Endothelial cell of umbilical vein (primary cell): ENCODE results near the gene S1PR4. TPM values are rescaled to one million over a fixed set of nuclear protein-coding genes. Genes with fewer than 3 reads are reported as not detected.

ENCODE experiments used
- BruUV-seq: library from RNA; stranded (reverse); fragments of 400-500 nt; replicated peaks from 2 replicates; lab custom pipeline; 2021; lab: Mats Ljungman, UMichigan
- CTCF ChIA-PET: fragments of 300-600, 350-600 bp; sonication (Branson Sonifier 250); formaldehyde crosslinking; loops from one replicate; lab custom pipeline; 2021; ENCODE audit warnings: antibody characterized with exemption, inconsistent platforms; lab: Charles Lee
- POLR2A ChIA-PET: fragments of 300-600, 350-600 bp; sonication (Branson Sonifier 250); formaldehyde crosslinking; loops from one replicate; lab custom pipeline; 2021; ENCODE audit warnings: antibody characterized with exemption, inconsistent platforms; lab: Charles Lee
- DNase-seq: peaks from one replicate; pipeline ENCODE4 v3.0.0-alpha.2; 2011; ENCODE audit warnings: low read depth, low spot score
- FAIRE-seq: peaks from 2 replicates; lab custom pipeline; 2011; peaks lifted over from hg19 to GRCh38; lab: Jason Lieb, UNC
- H2AFZ ChIP-seq: 2 replicates; pipeline ENCODE4 v1.6.0; 2012; ENCODE audit warnings: low read depth, low read length, control low read depth, inconsistent platforms
- H3K27ac ChIP-seq: 2 replicates; pipeline ENCODE4 v1.5.1; 2011; ENCODE audit warnings: low read depth, mild to moderate bottlenecking, control low read depth, low read length, moderate library complexity; ENCODE audit not compliant: insufficient read depth
- H3K27me3 ChIP-seq, 2 experiments: 2 replicates each; pipeline versions ENCODE4 v1.6.0 to v1.6.1; 2011; ENCODE audit warnings: low read length in 2 of 2, mixed read lengths in 1 of 2; ENCODE audit not compliant: control insufficient read depth in 2 of 2, insufficient read depth in 2 of 2
- H3K36me3 ChIP-seq, 2 experiments: 2 replicates in 1 of 2; 3 replicates in 1 of 2; pipeline ENCODE4 v1.5.1; 2011; ENCODE audit warnings: low read length in 2 of 2, mild to moderate bottlenecking in 1 of 2, moderate library complexity in 1 of 2; ENCODE audit not compliant: control insufficient read depth in 2 of 2, insufficient read depth in 2 of 2; ENCODE audit errors: extremely low read depth in 1 of 2
- H3K4me1 ChIP-seq: 3 replicates; pipeline ENCODE4 v1.5.1; 2011; ENCODE audit warnings: mild to moderate bottlenecking, low read length; ENCODE audit not compliant: control insufficient read depth, insufficient read depth; ENCODE audit errors: extremely low read depth
- H3K4me2 ChIP-seq: 2 replicates; pipeline ENCODE4 v1.6.1; 2011; ENCODE audit warnings: low read length, control low read depth, mixed read lengths; ENCODE audit not compliant: insufficient read depth
- H3K4me3 ChIP-seq, 3 experiments: fragments of 200-600 bp in 1 of 3; sonication (generic), shearing (Covaris generic) in 1 of 3; replicated peaks in 1 of 3; 2 replicates each; pipeline ENCODE4 v1.5.1; 2011 to 2016; ENCODE audit warnings: control low read depth in 3 of 3, low read length in 3 of 3, mild to moderate bottlenecking in 2 of 3, inconsistent platforms in 1 of 3, low read depth in 1 of 3, moderate library complexity in 1 of 3; ENCODE audit not compliant: insufficient read depth in 1 of 3
- H3K79me2 ChIP-seq: 2 replicates; pipeline ENCODE4 v1.6.0; 2012; ENCODE audit warnings: low read length, inconsistent platforms; ENCODE audit not compliant: control insufficient read depth, insufficient read depth
- H3K9ac ChIP-seq: replicated peaks from 2 replicates; pipeline ENCODE3; 2011; ENCODE audit warnings: low read length, control low read depth; ENCODE audit not compliant: insufficient read depth; ENCODE audit errors: extremely low read depth
- H3K9me1 ChIP-seq: replicated peaks from 3 replicates; pipeline ENCODE4 v1.6.0; 2011; ENCODE audit warnings: mild to moderate bottlenecking, low read length; ENCODE audit not compliant: control insufficient read depth, insufficient read depth; ENCODE audit errors: extremely low read depth
- H3K9me3 ChIP-seq: replicated peaks from 2 replicates; pipeline ENCODE4 v1.5.1; 2012; ENCODE audit warnings: low read length, inconsistent platforms; ENCODE audit not compliant: control insufficient read depth, insufficient read depth
- H4K20me1 ChIP-seq: replicated peaks from 2 replicates; pipeline ENCODE3; 2011; ENCODE audit warnings: mild to moderate bottlenecking, low read length; ENCODE audit not compliant: control insufficient read depth, insufficient read depth; ENCODE audit errors: extremely low read depth
- EZH2 ChIP-seq: IDR thresholded peaks from 2 replicates; pipeline ENCODE4 v1.6.1; 2012; ENCODE audit warnings: borderline replicate concordance, low read depth, mild to moderate bottlenecking, moderate library complexity, low read length, inconsistent platforms; ENCODE audit not compliant: severe bottlenecking
- FOS ChIP-seq: IDR thresholded peaks from 2 replicates; pipeline ENCODE4 v1.6.1; 2011; ENCODE audit warnings: mild to moderate bottlenecking, low read length, moderate library complexity, borderline replicate concordance; ENCODE audit not compliant: insufficient read depth
- GATA2 ChIP-seq: IDR thresholded peaks from 2 replicates; pipeline ENCODE4 v1.7.0; 2011; ENCODE audit warnings: low read depth, mild to moderate bottlenecking, moderate library complexity, mixed read lengths, low read length; ENCODE audit not compliant: insufficient read length, insufficient read depth
- JUN ChIP-seq: IDR thresholded peaks from 2 replicates; pipeline ENCODE4 v1.6.1; 2011; ENCODE audit warnings: borderline replicate concordance, low read depth; ENCODE audit not compliant: insufficient read length, insufficient read depth
- MYC ChIP-seq: IDR thresholded peaks from one replicate; pipeline ENCODE4 v1.6.1; 2011; ENCODE audit warnings: mild to moderate bottlenecking, low read depth, low read length
- POLR2A ChIP-seq: IDR thresholded peaks from 2 replicates; pipeline ENCODE4 v1.6.1; 2012; ENCODE audit warnings: low read depth, mild to moderate bottlenecking, control low read depth, low read length
- POLR2AphosphoS5 ChIP-seq: IDR thresholded peaks from 2 replicates; pipeline ENCODE4 v1.6.1; 2012; ENCODE audit warnings: low read depth, mild to moderate bottlenecking, control low read depth, low read length, moderate library complexity; ENCODE audit not compliant: insufficient read depth
- dilution Hi-C: fragments of 300-500 bp; cut with MboI; formaldehyde crosslinking; loops from one replicate; pipeline ENCODE4 v1.15.0; 2019; ENCODE audit warnings: low sequenced_read_pairs; ENCODE audit not compliant: extremely low pct_ligation_motif_present
- intact Hi-C: fragments of 100-400 bp; cut with micrococcal nuclease; formaldehyde crosslinking; loops from one replicate; pipeline ENCODE4 v1.10.0; 2022
- polyA plus RNA-seq, 4 experiments: library from polyadenylated mRNA; depleted of rRNA in 3 of 4; stranded (reverse) in 3 of 4; unstranded in 1 of 4; fragments of >200 nt; gene quantifications; 2 replicates each; pipeline versions ENCODE4 v1.2.1 to v1.2.3, GENCODE V29; 2011 to 2012; ENCODE audit warnings: missing spikeins in 1 of 4
- total RNA-seq: library from RNA; stranded (reverse); gene quantifications from 2 replicates; pipeline ENCODE4 v1.2.3, GENCODE V29; 2021
- TF ChIP-seq, protein P1 (sequence below): IDR thresholded peaks from 2 replicates; pipeline ENCODE4 v1.6.1; 2011; ENCODE audit not compliant: insufficient read depth, insufficient read length
- TF ChIP-seq, protein P2 (sequence below), 2 donors: IDR thresholded peaks; 1 replicate in 1 of 2; 2 replicates in 1 of 2; pipeline ENCODE4 v1.5.1; 2011; ENCODE audit warnings: low read length in 2 of 2, mild to moderate bottlenecking in 2 of 2, moderate library complexity in 2 of 2, control low read depth in 1 of 2, inconsistent platforms in 1 of 2, low read depth in 1 of 2; ENCODE audit not compliant: insufficient read depth in 1 of 2; ENCODE audit errors: extremely low read depth in 1 of 2

Gene S1PR4
- total and polyA plus RNA-seq, 2 donors (not counting 3 experiments of a cell fraction or from before 2014, with no cell fraction given): 1.7 to 2.5 TPM

DNA sequence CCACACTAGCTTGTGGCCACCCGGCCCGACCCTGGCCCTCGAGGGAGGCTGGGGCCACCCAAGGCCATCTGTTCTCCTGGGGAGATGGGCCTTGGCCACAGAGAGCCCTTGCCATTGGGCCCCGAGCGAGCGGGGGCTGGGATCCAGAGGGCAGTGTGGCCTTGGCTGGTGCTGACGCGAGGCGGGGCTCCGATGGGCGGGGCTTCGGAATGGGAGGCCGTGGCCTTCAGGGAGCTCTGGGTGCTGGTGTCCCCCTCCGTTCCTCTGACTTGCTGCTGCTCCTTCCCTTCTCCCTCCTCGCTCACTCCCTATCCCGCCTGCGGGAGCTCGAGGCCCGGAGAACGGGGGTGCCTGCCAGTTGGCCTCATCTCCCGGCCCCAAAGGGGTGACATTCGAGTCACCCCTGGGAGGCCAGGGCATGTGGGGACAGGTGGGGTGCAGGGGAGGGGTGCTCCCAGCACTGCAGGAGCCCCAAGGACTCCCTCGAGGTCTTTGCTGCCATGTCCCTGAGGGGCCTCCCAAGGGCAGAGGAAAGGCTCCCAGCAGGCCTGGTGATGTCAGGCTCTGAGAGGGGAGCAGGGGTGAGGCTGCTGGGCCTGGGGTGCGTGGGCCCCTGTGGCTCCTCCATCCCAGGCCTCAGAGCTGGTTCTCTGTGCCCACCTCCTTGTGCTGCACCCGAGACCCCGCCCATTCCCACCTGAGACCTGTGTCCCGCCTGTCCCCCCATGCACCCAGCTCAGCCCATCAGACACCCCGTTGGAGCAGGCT is 11.3 kb downstream of the S1PR4 start:
- POLR2A ChIA-PET: no interaction called here
- FAIRE-seq: no peak
- Histone ChIP-seq H3K4me3 (no peak overlapping the region), H3K9ac (no peak overlapping the region), H2AFZ (no peak overlapping the region), H3K9me1 (no peaks in the 10 kb centered on the region), H3K27me3 (no peaks in the 10 kb centered on the region), H3K4me2 (no peak overlapping the region), H3K36me3 (peaks cover 0 to 4% of the 10 kb centered on the region in 2 experiments), H3K9me3 (no peaks in the 10 kb centered on the region), H3K27ac (no peak overlapping the region), H4K20me1 (no peaks in the 10 kb centered on the region), H3K4me1 (peaks cover 9% of the 10 kb centered on the region), H3K79me2 (peaks cover 57% of the 10 kb centered on the region)
- intact Hi-C loops: no loop called here
- TF ChIP-seq, protein P1, sequence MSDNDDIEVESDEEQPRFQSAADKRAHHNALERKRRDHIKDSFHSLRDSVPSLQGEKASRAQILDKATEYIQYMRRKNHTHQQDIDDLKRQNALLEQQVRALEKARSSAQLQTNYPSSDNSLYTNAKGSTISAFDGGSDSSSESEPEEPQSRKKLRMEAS: no peak
- TF ChIP-seq GATA2 (no peak), POLR2A (no peak), JUN (no peak), EZH2 (no peak), MYC (no peak), FOS (no peak), POLR2AphosphoS5 (no peak)
- TF ChIP-seq, protein P2, sequence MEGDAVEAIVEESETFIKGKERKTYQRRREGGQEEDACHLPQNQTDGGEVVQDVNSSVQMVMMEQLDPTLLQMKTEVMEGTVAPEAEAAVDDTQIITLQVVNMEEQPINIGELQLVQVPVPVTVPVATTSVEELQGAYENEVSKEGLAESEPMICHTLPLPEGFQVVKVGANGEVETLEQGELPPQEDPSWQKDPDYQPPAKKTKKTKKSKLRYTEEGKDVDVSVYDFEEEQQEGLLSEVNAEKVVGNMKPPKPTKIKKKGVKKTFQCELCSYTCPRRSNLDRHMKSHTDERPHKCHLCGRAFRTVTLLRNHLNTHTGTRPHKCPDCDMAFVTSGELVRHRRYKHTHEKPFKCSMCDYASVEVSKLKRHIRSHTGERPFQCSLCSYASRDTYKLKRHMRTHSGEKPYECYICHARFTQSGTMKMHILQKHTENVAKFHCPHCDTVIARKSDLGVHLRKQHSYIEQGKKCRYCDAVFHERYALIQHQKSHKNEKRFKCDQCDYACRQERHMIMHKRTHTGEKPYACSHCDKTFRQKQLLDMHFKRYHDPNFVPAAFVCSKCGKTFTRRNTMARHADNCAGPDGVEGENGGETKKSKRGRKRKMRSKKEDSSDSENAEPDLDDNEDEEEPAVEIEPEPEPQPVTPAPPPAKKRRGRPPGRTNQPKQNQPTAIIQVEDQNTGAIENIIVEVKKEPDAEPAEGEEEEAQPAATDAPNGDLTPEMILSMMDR (IDR thresholded peaks at IDR 0.05; ENCODE audit: extremely low read depth in 1 of 2, insufficient read depth in 1 of 2, low read depth in 1 of 2, low read length in 2 of 2): no peak
- CTCF ChIA-PET: no interaction called here
- DNase-seq: no peak
- dilution Hi-C loops: no loop called here
- no TSS peak for BruUV-seq
